MM.1S (cell line): Measurements from ENCODE around the gene CPA2.

Source experiments
- CTCF ChIP-seq: fragments of 300-600 bp; sonication (generic); IDR thresholded peaks from 2 replicates; pipeline ENCODE4 v1.5.1; 2016; ENCODE audit warnings: antibody characterized with exemption, low read length, mixed read lengths
- EZH2 ChIP-seq: fragments of 300-600 bp; sonication (generic); optimal IDR thresholded peaks from 2 replicates; pipeline ENCODE3; 2017; ENCODE audit warnings: low read depth, mild to moderate bottlenecking, antibody characterized with exemption, low read length, mixed read lengths
- EZH2phosphoT487 ChIP-seq: fragments of 300-600 bp; sonication (generic); IDR thresholded peaks from 2 replicates; pipeline ENCODE4 v1.6.1; 2018; ENCODE audit warnings: antibody characterized with exemption, low read length

- TF ChIP-seq CTCF (no peak), EZH2phosphoT487 (no peak), EZH2 (no peak)
Measured at GRCh38 chr7:130303127-130303526, 36.5 kb downstream of the CPA2 start.
